H9 (cell line): ENCODE measurements around the gene DISP3. TPM values are rescaled to one million over a fixed set of nuclear protein-coding genes. Genes with fewer than 3 reads are reported as not detected.

Experiments
- DNase-seq: peaks from one replicate; pipeline ENCODE4 v3.0.0-alpha.2; 2017
- H2AFZ ChIP-seq: one replicate; pipeline ENCODE4 v1.6.1; 2013; ENCODE audit warnings: mild to moderate bottlenecking, low read length, control low read depth, moderate library complexity
- H2AK5ac ChIP-seq: 2 replicates; pipeline ENCODE4 v1.6.1; 2013; ENCODE audit warnings: low read length, control low read depth, mixed read lengths; ENCODE audit not compliant: insufficient read length
- H2BK120ac ChIP-seq: one replicate; pipeline ENCODE4 v1.6.1; 2013; ENCODE audit warnings: low read depth, mild to moderate bottlenecking, low read length, control low read depth, inconsistent platforms; ENCODE audit not compliant: poor library complexity, severe bottlenecking
- H2BK12ac ChIP-seq: 2 replicates; pipeline ENCODE4 v1.6.1; 2013; ENCODE audit warnings: low read length, control low read depth, mixed read lengths, low read depth; ENCODE audit not compliant: insufficient read length
- H2BK15ac ChIP-seq: 2 replicates; pipeline ENCODE4 v1.6.1; 2013; ENCODE audit warnings: low read depth, low read length, control low read depth
- H2BK20ac ChIP-seq: one replicate; pipeline ENCODE4 v1.6.1; 2013; ENCODE audit warnings: low read depth, mild to moderate bottlenecking, low read length, control low read depth, inconsistent platforms; ENCODE audit not compliant: poor library complexity, severe bottlenecking
- H2BK5ac ChIP-seq: 2 replicates; pipeline ENCODE4 v1.6.1; 2013; ENCODE audit warnings: low read length, control low read depth, mixed read lengths; ENCODE audit not compliant: insufficient read length
- H3K14ac ChIP-seq: 2 replicates; pipeline ENCODE4 v1.6.1; 2013; ENCODE audit warnings: low read length, control low read depth; ENCODE audit not compliant: insufficient read depth
- H3K18ac ChIP-seq: 2 replicates; pipeline ENCODE4 v1.6.1; 2013; ENCODE audit warnings: low read depth, mild to moderate bottlenecking, mixed read lengths, low read length, control low read depth; ENCODE audit not compliant: insufficient read length
- H3K23ac ChIP-seq: 2 replicates; pipeline ENCODE4 v1.6.1; 2013; ENCODE audit warnings: low read length, control low read depth, mixed read lengths, low read depth; ENCODE audit not compliant: insufficient read length
- H3K23me2 ChIP-seq: 2 replicates; pipeline ENCODE4 v1.6.1; 2013; ENCODE audit warnings: low read depth, mild to moderate bottlenecking, mixed read lengths, low read length, control low read depth; ENCODE audit not compliant: insufficient read length, poor library complexity, severe bottlenecking
- H3K27ac ChIP-seq: 2 replicates; pipeline ENCODE4 v1.5.1; 2013; ENCODE audit warnings: low read length, control low read depth, mixed read lengths, low read depth; ENCODE audit not compliant: insufficient read length
- H3K27me3 ChIP-seq: 2 replicates; pipeline ENCODE4 v1.6.1; 2013; ENCODE audit warnings: low read length, control low read depth, inconsistent platforms; ENCODE audit not compliant: insufficient read depth
- H3K4ac ChIP-seq: 2 replicates; pipeline ENCODE4 v1.6.1; 2013; ENCODE audit warnings: low read depth, mild to moderate bottlenecking, control low read depth, inconsistent platforms, low read length, moderate library complexity
- H3K4me1 ChIP-seq: 2 replicates; pipeline ENCODE4 v1.6.1; 2013; ENCODE audit warnings: low read length, control low read depth, inconsistent platforms; ENCODE audit not compliant: insufficient read depth
- H3K4me2 ChIP-seq: 2 replicates; pipeline ENCODE4 v1.6.1; 2013; ENCODE audit warnings: low read length, control low read depth, mixed read lengths; ENCODE audit not compliant: insufficient read length, insufficient read depth
- H3K56ac ChIP-seq: 2 replicates; pipeline ENCODE4 v1.6.1; 2013; ENCODE audit warnings: low read depth, mild to moderate bottlenecking, mixed read lengths, low read length, control low read depth; ENCODE audit not compliant: insufficient read length
- H3K79me1 ChIP-seq: 2 replicates; pipeline ENCODE4 v1.6.1; 2013; ENCODE audit warnings: low read depth, mild to moderate bottlenecking, moderate library complexity, low read length, control low read depth, inconsistent platforms; ENCODE audit not compliant: insufficient read depth, poor library complexity, severe bottlenecking
- H3K79me2 ChIP-seq: 2 replicates; pipeline ENCODE4 v1.6.1; 2013; ENCODE audit warnings: low read length, control low read depth, inconsistent platforms; ENCODE audit not compliant: insufficient read depth
- H3K9ac ChIP-seq: 2 replicates; pipeline ENCODE4 v1.6.1; 2013; ENCODE audit warnings: low read length, control low read depth, mixed read lengths; ENCODE audit not compliant: insufficient read length; ENCODE audit errors: extremely low read depth
- H3K9me3 ChIP-seq: one replicate; pipeline ENCODE4 v1.6.1; 2013; ENCODE audit warnings: low read depth, low read length, inconsistent platforms; ENCODE audit not compliant: control insufficient read depth
- H3T11ph ChIP-seq: one replicate; pipeline ENCODE4 v1.6.1; 2013; ENCODE audit warnings: mild to moderate bottlenecking, low read length, control low read depth, inconsistent platforms
- H4K20me1 ChIP-seq: one replicate; pipeline ENCODE4 v1.6.1; 2013; ENCODE audit not compliant: control insufficient read depth, insufficient read length, insufficient read depth
- H4K5ac ChIP-seq: 2 replicates; pipeline ENCODE4 v1.6.1; 2013; ENCODE audit warnings: low read depth, mild to moderate bottlenecking, mixed read lengths, low read length, control low read depth; ENCODE audit not compliant: insufficient read length
- H4K8ac ChIP-seq: replicated peaks from 2 replicates; pipeline ENCODE4 v1.6.1; 2013; ENCODE audit warnings: low read length, control low read depth, mixed read lengths, low read depth; ENCODE audit not compliant: insufficient read length
- H4K91ac ChIP-seq: 2 replicates; pipeline ENCODE4 v1.6.1; 2013; ENCODE audit warnings: low read depth, mild to moderate bottlenecking, moderate library complexity, mixed read lengths, low read length, control low read depth; ENCODE audit not compliant: insufficient read length
- H3K27ac Mint-ChIP-seq, 3 experiments: 2 replicates in 2 of 3; 3 replicates in 1 of 3; pipeline ENCODE4 v1.8.0; 2020 to 2021; ENCODE audit warnings: mixed read lengths in 3 of 3, mild to moderate bottlenecking in 1 of 3, moderate library complexity in 1 of 3
- H3K27me3 Mint-ChIP-seq: 2 replicates; pipeline ENCODE4 v1.8.0; 2021; ENCODE audit warnings: low read depth, mild to moderate bottlenecking, moderate library complexity, mixed read lengths
- H3K36me3 Mint-ChIP-seq, 3 experiments: 2 replicates in 2 of 3; 3 replicates in 1 of 3; pipeline ENCODE4 v1.8.0; 2020 to 2021; ENCODE audit warnings: low read depth in 3 of 3, mixed read lengths in 3 of 3; ENCODE audit not compliant: insufficient read depth in 1 of 3
- H3K4me1 Mint-ChIP-seq, 2 experiments: 2 replicates each; pipeline ENCODE4 v1.8.0; 2020; ENCODE audit warnings: mixed read lengths in 2 of 2
- H3K4me3 Mint-ChIP-seq, 2 experiments: 2 replicates in 1 of 2; 3 replicates in 1 of 2; pipeline ENCODE4 v1.8.0; 2020 to 2021; ENCODE audit warnings: mild to moderate bottlenecking in 2 of 2, mixed read lengths in 2 of 2, moderate library complexity in 1 of 2
- H3K9me3 Mint-ChIP-seq, 2 experiments: 2 replicates in 1 of 2; 3 replicates in 1 of 2; pipeline ENCODE4 v1.8.0; 2020; ENCODE audit warnings: mild to moderate bottlenecking in 2 of 2, mixed read lengths in 2 of 2, moderate library complexity in 1 of 2
- WGBS: extraction: QIAGEN DNeasy Blood & Tissue Kit; methylation state at CpG from one replicate; pipeline ENCODE4 v1.1.7; 2013; ENCODE audit warnings: missing lambda C conversion rate, low lambda C conversion rate, mixed read lengths; ENCODE audit not compliant: insufficient read length; ENCODE audit errors: extremely low coverage; 5-methylcytosine and 5-hydroxymethylcytosine counted together
- total RNA-seq: library from RNA; stranded (reverse); gene quantifications from 2 replicates; pipeline ENCODE4 v1.2.1, GENCODE V29; 2021
- TF ChIP-seq, protein P1 (sequence below): fragments of 200-600 bp; sonication (generic); conservative IDR thresholded peaks from 3 replicates; pipeline ENCODE4 v1.8.0; 2021; ENCODE audit warnings: antibody characterized with exemption, mild to moderate bottlenecking

DISP3 gene
- total RNA-seq, 1 experiment from 2014 or later: 3.5 TPM

DNA sequence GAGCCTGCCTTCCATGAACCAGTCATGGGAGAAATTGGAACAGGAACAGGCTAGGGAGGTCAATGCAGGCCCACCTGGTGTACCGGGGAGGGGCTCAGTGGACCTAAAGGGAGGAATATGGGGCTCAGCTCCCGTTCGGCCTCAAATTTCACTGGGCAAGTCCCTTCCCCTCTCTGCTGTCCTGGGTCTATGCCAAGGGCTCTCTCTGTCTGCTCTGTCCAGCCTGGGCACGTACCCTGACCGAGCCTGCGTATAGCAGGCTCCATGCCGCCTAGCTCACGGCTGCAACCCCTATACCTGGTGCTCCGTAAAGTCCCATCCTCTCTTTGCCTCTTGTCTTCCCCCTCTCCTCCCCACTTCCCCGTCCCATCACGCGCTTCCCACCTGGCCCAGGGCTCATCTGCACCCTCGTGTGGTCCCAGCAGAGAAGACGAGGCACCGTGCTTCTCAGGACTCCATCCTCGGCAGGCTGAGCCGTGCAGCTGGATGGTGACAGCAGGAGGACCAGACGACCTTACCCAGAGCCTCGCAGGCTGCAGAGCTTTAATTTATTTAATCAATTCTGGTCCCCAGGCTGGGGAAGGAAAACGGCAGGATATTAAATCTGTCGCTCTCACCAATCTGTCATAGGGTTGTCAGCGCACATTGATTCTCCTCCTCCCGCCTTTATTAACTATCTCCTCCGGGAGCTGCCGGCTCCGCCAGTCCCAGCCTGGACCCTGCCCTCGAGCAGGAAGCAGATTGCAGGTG is 25.0 kb upstream of the DISP3 start:
- DNase-seq: no peak

More for the DNA sequence above, 25.0 kb upstream of the DISP3 start:
- Histone ChIP-seq H2BK20ac (no peak overlapping the region), H3K27ac (no peak overlapping the region), H3K79me1 (no peaks in the 10 kb centered on the region), H4K91ac (no peak overlapping the region), H3K4me2 (no peak overlapping the region), H4K5ac (no peak overlapping the region), H3K9ac (no peak overlapping the region), H3K56ac (no peak overlapping the region), H4K20me1 (peaks cover 3% of the 10 kb centered on the region), H3K23ac (no peak overlapping the region), H3K4ac (no peak overlapping the region), H3K23me2 (no peaks in the 10 kb centered on the region), H4K8ac (no peak overlapping the region), H2AFZ (no peak overlapping the region), H2BK12ac (no peak overlapping the region), H2AK5ac (no peak overlapping the region), H3K18ac (no peak overlapping the region), H3K79me2 (no peaks in the 10 kb centered on the region), H2BK5ac (no peak overlapping the region), H3K9me3 (no peaks in the 10 kb centered on the region), H3K27me3 (no peaks in the 10 kb centered on the region), H3K14ac (no peak overlapping the region; the same call in 1 of the 2 replicates), H3K4me1 (no peaks in the 10 kb centered on the region), H2BK120ac (no peak overlapping the region), H2BK15ac (no peak overlapping the region), H3T11ph (no peak overlapping the region)
- Mint-ChIP-seq H3K4me1 (peaks cover 0 to 3% of the 10 kb centered on the region in 2 experiments; a peak in 1 of 4 replicates), H3K27me3 (peaks cover 12% of the 10 kb centered on the region), H3K27ac (no peak overlapping the region; a peak in 1 of 7 replicates), H3K9me3 (no peaks in the 10 kb centered on the region), H3K4me3 (no peak overlapping the region), H3K36me3 (no peaks in the 10 kb centered on the region; a peak in 1 of 7 replicates)
- TF ChIP-seq, protein P1, sequence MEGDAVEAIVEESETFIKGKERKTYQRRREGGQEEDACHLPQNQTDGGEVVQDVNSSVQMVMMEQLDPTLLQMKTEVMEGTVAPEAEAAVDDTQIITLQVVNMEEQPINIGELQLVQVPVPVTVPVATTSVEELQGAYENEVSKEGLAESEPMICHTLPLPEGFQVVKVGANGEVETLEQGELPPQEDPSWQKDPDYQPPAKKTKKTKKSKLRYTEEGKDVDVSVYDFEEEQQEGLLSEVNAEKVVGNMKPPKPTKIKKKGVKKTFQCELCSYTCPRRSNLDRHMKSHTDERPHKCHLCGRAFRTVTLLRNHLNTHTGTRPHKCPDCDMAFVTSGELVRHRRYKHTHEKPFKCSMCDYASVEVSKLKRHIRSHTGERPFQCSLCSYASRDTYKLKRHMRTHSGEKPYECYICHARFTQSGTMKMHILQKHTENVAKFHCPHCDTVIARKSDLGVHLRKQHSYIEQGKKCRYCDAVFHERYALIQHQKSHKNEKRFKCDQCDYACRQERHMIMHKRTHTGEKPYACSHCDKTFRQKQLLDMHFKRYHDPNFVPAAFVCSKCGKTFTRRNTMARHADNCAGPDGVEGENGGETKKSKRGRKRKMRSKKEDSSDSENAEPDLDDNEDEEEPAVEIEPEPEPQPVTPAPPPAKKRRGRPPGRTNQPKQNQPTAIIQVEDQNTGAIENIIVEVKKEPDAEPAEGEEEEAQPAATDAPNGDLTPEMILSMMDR: no peak
- no CpG with 5 or more reads among the region's 27 CpGs for WGBS
